Panc1 (cell line): ENCODE data around the gene HSPA4. TPM values are rescaled to one million over a fixed set of nuclear protein-coding genes. Genes with fewer than 3 reads are reported as not detected.
"Not testable (repeated sequence)": the region's sequence is repeated elsewhere in the genome, so short reads cannot be mapped to it uniquely, and the experiment has no call there.

Experiments used
- ATAC-seq: fragments of 200-7000 bp; cut with Tn5 transposase; 2 replicates; pipeline ENCODE4 v1.9.1; 2020; ENCODE audit warnings: mild to moderate bottlenecking, moderate library complexity
- BruUV-seq: library from RNA; stranded (reverse); fragments of 400-500 nt; replicated peaks from 2 replicates; lab custom pipeline; 2021; lab: Mats Ljungman, UMichigan
- CTCF ChIA-PET: fragments of 300-600 bp; sonication (Branson Sonifier 250); formaldehyde crosslinking; loops from one replicate; lab custom pipeline; 2022; ENCODE audit warnings: antibody characterized with exemption; lab: Charles Lee
- POLR2A ChIA-PET: fragments of 300-600 bp; sonication (Branson Sonifier 250); formaldehyde crosslinking; loops from one replicate; lab custom pipeline; 2022; ENCODE audit warnings: antibody characterized with exemption; lab: Charles Lee
- DNase-seq: peaks from one replicate; pipeline ENCODE4 v3.0.0-alpha.2; 2010; ENCODE audit warnings: low read depth, low spot score
- H3K27ac ChIP-seq: 2 replicates; pipeline ENCODE4 v1.5.1; 2011; ENCODE audit warnings: mild to moderate bottlenecking, low read length, inconsistent platforms
- H3K27me3 ChIP-seq: fragments of 200-500 bp; sonication (Bioruptor generic); 2 replicates; pipeline ENCODE4 v1.6.0; 2014; ENCODE audit warnings: low read length, inconsistent platforms; ENCODE audit not compliant: control insufficient read depth, insufficient read depth
- H3K36me3 ChIP-seq: fragments of 200-500 bp; sonication (Bioruptor generic); 2 replicates; pipeline ENCODE4 v1.5.1; 2014; ENCODE audit warnings: inconsistent platforms, mild to moderate bottlenecking, low read length, moderate library complexity; ENCODE audit not compliant: control insufficient read depth, insufficient read depth
- H3K4me1 ChIP-seq: 2 replicates; pipeline ENCODE4 v1.5.1; 2011; ENCODE audit warnings: inconsistent platforms, mild to moderate bottlenecking, low read length, moderate library complexity; ENCODE audit not compliant: control insufficient read depth, insufficient read depth
- H3K4me3 ChIP-seq, 2 experiments: 2 replicates each; pipeline ENCODE4 v1.5.1; 2011 to 2012; ENCODE audit warnings: low read depth in 2 of 2, low read length in 2 of 2, mild to moderate bottlenecking in 2 of 2, inconsistent platforms in 1 of 2, moderate library complexity in 1 of 2
- H3K9me3 ChIP-seq: fragments of 200-500 bp; sonication (Bioruptor generic); 2 replicates; pipeline ENCODE4 v1.5.1; 2014; ENCODE audit warnings: low read depth, mild to moderate bottlenecking, inconsistent platforms, low read length, moderate library complexity; ENCODE audit not compliant: control insufficient read depth, insufficient read depth
- POLR2AphosphoS5 ChIP-seq: IDR thresholded peaks from 2 replicates; pipeline ENCODE4 v1.6.1; 2012; ENCODE audit warnings: mild to moderate bottlenecking, low read depth, low read length, moderate library complexity
- REST ChIP-seq, 2 experiments: IDR thresholded peaks; 2 replicates each; pipeline ENCODE4 v1.6.1; 2011 to 2012; ENCODE audit warnings: low read depth in 2 of 2, control low read depth in 1 of 2, low read length in 1 of 2, mild to moderate bottlenecking in 1 of 2, moderate library complexity in 1 of 2; ENCODE audit not compliant: insufficient read depth in 1 of 2
- SIN3A ChIP-seq: IDR thresholded peaks from 2 replicates; pipeline ENCODE4 v1.6.1; 2012; ENCODE audit warnings: low read depth, mild to moderate bottlenecking, low read length, moderate library complexity, borderline replicate concordance; ENCODE audit not compliant: insufficient read depth
- TCF7L2 ChIP-seq: IDR thresholded peaks from 2 replicates; pipeline ENCODE4 v1.6.1; 2011; ENCODE audit warnings: mild to moderate bottlenecking, low read depth, low read length, inconsistent platforms
- in situ Hi-C: cut with HindIII; loops from 2 replicates; pipeline ENCODE4 v1.10.0; 2016; ENCODE audit warnings: low sequenced_read_pairs, low pct_unique_long_range_greater_than_20kb
- intact Hi-C: fragments of 100-400 bp; cut with micrococcal nuclease; formaldehyde crosslinking; loops from one replicate; pipeline ENCODE4 v1.10.0; 2022; ENCODE audit not compliant: unreplicated experiment
- total RNA-seq: library from RNA; stranded (reverse); gene quantifications from one replicate; pipeline ENCODE4 v1.2.1, GENCODE V29; 2021; ENCODE audit not compliant: unreplicated experiment
- TF ChIP-seq, protein P1 (sequence below): fragments of 450-650 bp; IDR thresholded peaks from 2 replicates; pipeline ENCODE4 v1.5.1; 2017; ENCODE audit warnings: mild to moderate bottlenecking

The HSPA4 gene
- total RNA-seq, 1 experiment from 2014 or later: 247 TPM

DNA sequence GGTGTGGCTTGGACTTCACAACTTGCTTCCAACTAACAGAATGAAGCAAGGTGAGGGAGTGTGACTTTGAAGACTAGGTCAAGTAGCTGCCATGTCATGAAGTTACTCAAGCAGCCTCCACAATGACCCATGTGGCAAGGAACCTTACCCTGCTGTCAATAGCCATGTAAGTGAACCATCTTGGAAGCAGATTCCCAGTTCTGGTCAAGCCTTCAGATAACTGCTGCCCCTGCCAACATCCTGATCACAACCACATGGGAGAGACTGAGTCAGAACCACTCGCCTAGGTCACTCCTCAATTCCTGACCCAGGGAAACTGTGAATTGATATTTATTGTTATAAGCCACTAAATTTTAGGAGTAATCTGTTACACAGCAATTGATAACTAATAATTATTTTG, 36.3 kb upstream of the HSPA4 start:
- Histone ChIP-seq H3K4me3 (no peak overlapping the region), H3K36me3 (no peaks in the 10 kb centered on the region), H3K27ac (no peak overlapping the region), H3K9me3 (no peaks in the 10 kb centered on the region), H3K4me1 (no peaks in the 10 kb centered on the region), H3K27me3 (no peaks in the 10 kb centered on the region)
- CTCF ChIA-PET: no interaction called here
- no peak for ATAC-seq
- no TSS peak for BruUV-seq
- POLR2A ChIA-PET: interaction anchor here (0.7 kb wide), 1 partner anchor 44 kb away, joined by 4 read pairs; no protein-coding TSS in a partner anchor
- no peak for DNase-seq
- TF ChIP-seq SIN3A: no peak
- TF ChIP-seq REST (IDR thresholded peaks at IDR 0.05; ENCODE audit: insufficient read depth in 1 of 2, low read depth in 2 of 2, low read length in 1 of 2): no peak
- TF ChIP-seq POLR2AphosphoS5: no peak
- TF ChIP-seq, protein P1, sequence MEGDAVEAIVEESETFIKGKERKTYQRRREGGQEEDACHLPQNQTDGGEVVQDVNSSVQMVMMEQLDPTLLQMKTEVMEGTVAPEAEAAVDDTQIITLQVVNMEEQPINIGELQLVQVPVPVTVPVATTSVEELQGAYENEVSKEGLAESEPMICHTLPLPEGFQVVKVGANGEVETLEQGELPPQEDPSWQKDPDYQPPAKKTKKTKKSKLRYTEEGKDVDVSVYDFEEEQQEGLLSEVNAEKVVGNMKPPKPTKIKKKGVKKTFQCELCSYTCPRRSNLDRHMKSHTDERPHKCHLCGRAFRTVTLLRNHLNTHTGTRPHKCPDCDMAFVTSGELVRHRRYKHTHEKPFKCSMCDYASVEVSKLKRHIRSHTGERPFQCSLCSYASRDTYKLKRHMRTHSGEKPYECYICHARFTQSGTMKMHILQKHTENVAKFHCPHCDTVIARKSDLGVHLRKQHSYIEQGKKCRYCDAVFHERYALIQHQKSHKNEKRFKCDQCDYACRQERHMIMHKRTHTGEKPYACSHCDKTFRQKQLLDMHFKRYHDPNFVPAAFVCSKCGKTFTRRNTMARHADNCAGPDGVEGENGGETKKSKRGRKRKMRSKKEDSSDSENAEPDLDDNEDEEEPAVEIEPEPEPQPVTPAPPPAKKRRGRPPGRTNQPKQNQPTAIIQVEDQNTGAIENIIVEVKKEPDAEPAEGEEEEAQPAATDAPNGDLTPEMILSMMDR: no peak
- no peak for TF ChIP-seq TCF7L2
- intact Hi-C loops: no loop called here
- in situ Hi-C loops: no loop called here

DNA sequence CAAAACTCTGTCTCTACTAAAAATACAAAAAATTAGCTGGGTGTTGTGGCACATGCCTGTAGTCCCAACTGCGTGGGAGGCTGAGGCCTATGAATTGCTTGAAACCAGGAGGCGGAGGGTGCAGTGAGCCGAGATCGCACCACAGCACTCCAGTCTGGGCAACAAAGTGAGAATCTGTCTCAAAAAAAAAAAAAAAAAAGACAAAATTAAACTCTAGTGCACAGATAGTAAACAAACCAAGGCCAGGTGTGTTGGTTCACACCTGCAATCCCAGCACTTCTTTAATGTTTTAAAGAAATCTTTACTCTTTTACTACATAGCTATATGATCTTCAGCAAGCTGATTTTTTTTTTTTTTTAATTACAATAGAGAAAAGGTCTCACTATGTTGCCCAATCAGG, 33.8 kb upstream of the HSPA4 start:
- no peak for DNase-seq
- intact Hi-C loops (no loop called here), in situ Hi-C loops (no loop called here)
- ChIA-PET CTCF (interaction anchor here (0.7 kb wide), 1 partner anchor 28 kb away, joined by 8 read pairs; no protein-coding TSS in a partner anchor), POLR2A (no interaction called here)
- Histone ChIP-seq H3K27me3 (no peaks in the 10 kb centered on the region), H3K4me1 (no peaks in the 10 kb centered on the region), H3K36me3 (no peaks in the 10 kb centered on the region), H3K9me3 (no peaks in the 10 kb centered on the region), H3K27ac (no peak overlapping the region), H3K4me3 (no peak overlapping the region)
- no peak for TF ChIP-seq SIN3A
- TF ChIP-seq TCF7L2: no peak
- no peak for TF ChIP-seq REST (IDR thresholded peaks at IDR 0.05; ENCODE audit: insufficient read depth in 1 of 2, low read depth in 2 of 2, low read length in 1 of 2)
- TF ChIP-seq, protein P1: no peak
- no peak for TF ChIP-seq POLR2AphosphoS5
- no peak for ATAC-seq
- no TSS peak for BruUV-seq

DNA sequence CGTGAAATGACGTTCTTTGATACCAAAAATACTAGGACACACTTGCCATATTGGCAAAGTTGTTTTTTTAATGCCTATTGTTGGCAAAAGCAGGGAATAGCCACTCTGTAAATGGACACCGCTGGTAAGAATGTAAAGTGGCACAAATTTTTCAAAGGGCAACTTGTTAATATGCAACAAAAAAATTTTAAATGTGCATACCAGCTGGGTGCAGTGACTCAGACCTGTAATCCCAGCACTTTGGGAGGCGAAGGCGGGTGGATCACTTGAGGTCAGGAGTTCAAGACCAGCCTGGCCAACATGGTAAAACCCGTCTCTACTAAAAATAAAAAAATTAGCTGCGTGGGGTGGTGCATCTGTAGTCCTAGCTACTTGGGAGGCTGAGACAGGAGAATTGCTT, 32.3 kb upstream of the HSPA4 start:
- DNase-seq, POLR2A ChIA-PET, intact Hi-C loops, BruUV-seq, H3K27ac ChIP-seq, ATAC-seq, H3K4me3 ChIP-seq, H3K27me3 ChIP-seq, H3K4me1 ChIP-seq, in situ Hi-C loops, H3K9me3 ChIP-seq, CTCF ChIA-PET, H3K36me3 ChIP-seq: not testable (repeated sequence)
